ENCODE measurements around the gene UBTD2.

- TF ChIP-seq CTCF (tag by site-specific recombination; IDR thresholded peaks at IDR 0.05) = peak; percentile 32; the same call in 1 of the 2 replicates
- no peak for TF ChIP-seq ZSCAN30 (tag by site-specific recombination; IDR thresholded peaks at IDR 0.05)
- no peak for TF ChIP-seq YY1 (tag by site-specific recombination; IDR thresholded peaks at IDR 0.05)
- no peak for TF ChIP-seq ZNF558 (tag by site-specific recombination; IDR thresholded peaks at IDR 0.05)
- TF ChIP-seq ZNF211 (tag by site-specific recombination; IDR thresholded peaks at IDR 0.05; ENCODE audit: low read depth) = no peak
- no peak for TF ChIP-seq ZNF140 (tag by site-specific recombination; IDR thresholded peaks at IDR 0.05)
These were observed 121.1 kb downstream of the UBTD2 start for GRCh38 chr5:172162323-172162986.
